Measurements from ENCODE around the gene NNAT.

NNAT gene

GRCh38 chr20:37565134-37565811 is 44.2 kb downstream of the NNAT start:
- DNase-seq (ENCODE audit: low read depth, low spot score): no peak
- Histone ChIP-seq H3K4me3 (ENCODE audit: insufficient read length, low read depth) (no peak overlapping the region), H3K4me1 (ENCODE audit: insufficient read depth, insufficient read length) (peaks cover 9% of the 10 kb centered on the region), H3K36me3 (ENCODE audit: insufficient read depth, insufficient read length, low read length) (no peaks in the 10 kb centered on the region), H3K27me3 (ENCODE audit: insufficient read depth, insufficient read length) (peaks cover 5% of the 10 kb centered on the region), H3K9ac (ENCODE audit: insufficient read length, low read depth) (no peak overlapping the region), H3K9me3 (ENCODE audit: insufficient read depth, low read length) (no peaks in the 10 kb centered on the region)
- no peak for TF ChIP-seq YY1 (IDR thresholded peaks at IDR 0.05; ENCODE audit: insufficient read depth, insufficient read length)

GRCh38 chr20:37566590-37567330 is 45.7 kb downstream of the NNAT start:
- Histone ChIP-seq H3K9me3 (ENCODE audit: insufficient read depth, low read length) (no peaks in the 10 kb centered on the region), H3K36me3 (ENCODE audit: insufficient read depth, insufficient read length, low read length) (no peaks in the 10 kb centered on the region), H3K4me1 (ENCODE audit: insufficient read depth, insufficient read length) (peaks cover 9% of the 10 kb centered on the region), H3K4me3 (ENCODE audit: insufficient read length, low read depth) (no peak overlapping the region), H3K27me3 (ENCODE audit: insufficient read depth, insufficient read length) (peaks cover 5% of the 10 kb centered on the region), H3K9ac (ENCODE audit: insufficient read length, low read depth) (no peak overlapping the region)
- no peak for DNase-seq (ENCODE audit: low read depth, low spot score)
- TF ChIP-seq YY1 (IDR thresholded peaks at IDR 0.05; ENCODE audit: insufficient read depth, insufficient read length): no peak
- TF ChIP-seq ZNF274 (IDR thresholded peaks at IDR 0.05; ENCODE audit: low read depth, low read length): no peak
- TF ChIP-seq SUZ12 (IDR thresholded peaks at IDR 0.05; ENCODE audit: extremely low read depth, insufficient read depth, insufficient read length): no peak

DNA sequence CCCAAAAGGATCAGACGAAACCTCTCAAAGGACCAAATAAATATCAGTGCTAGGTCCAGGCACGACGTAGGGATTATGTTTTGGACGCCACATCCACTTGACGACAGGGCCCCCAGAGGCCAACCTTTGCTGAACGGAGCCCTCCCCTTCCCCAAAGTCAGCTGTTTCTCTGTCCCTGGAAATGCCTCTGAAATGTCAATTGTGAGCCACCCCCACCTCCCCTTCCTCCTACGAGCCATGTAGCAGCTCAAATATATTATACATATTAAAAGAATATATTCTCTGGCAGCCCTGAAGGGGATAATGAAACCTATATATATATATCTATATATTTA is 46.2 kb downstream of the NNAT start:
- TF ChIP-seq ZNF274 (IDR thresholded peaks at IDR 0.05; ENCODE audit: low read depth, low read length) (no peak), YY1 (IDR thresholded peaks at IDR 0.05; ENCODE audit: insufficient read depth, insufficient read length) (no peak), SUZ12 (IDR thresholded peaks at IDR 0.05; ENCODE audit: extremely low read depth, insufficient read depth, insufficient read length) (no peak)
- peaks cover 5% of the 10 kb centered on the region for H3K27me3 ChIP-seq (ENCODE audit: insufficient read depth, insufficient read length)
- H3K9me3 ChIP-seq (ENCODE audit: insufficient read depth, low read length): no peaks in the 10 kb centered on the region
- no peak overlapping the region for H3K4me3 ChIP-seq (ENCODE audit: insufficient read length, low read depth)
- no peak for DNase-seq (ENCODE audit: low read depth, low spot score)
- peaks cover 9% of the 10 kb centered on the region for H3K4me1 ChIP-seq (ENCODE audit: insufficient read depth, insufficient read length)
- H3K9ac ChIP-seq (ENCODE audit: insufficient read length, low read depth): no peak overlapping the region
- no peaks in the 10 kb centered on the region for H3K36me3 ChIP-seq (ENCODE audit: insufficient read depth, insufficient read length, low read length)

DNA sequence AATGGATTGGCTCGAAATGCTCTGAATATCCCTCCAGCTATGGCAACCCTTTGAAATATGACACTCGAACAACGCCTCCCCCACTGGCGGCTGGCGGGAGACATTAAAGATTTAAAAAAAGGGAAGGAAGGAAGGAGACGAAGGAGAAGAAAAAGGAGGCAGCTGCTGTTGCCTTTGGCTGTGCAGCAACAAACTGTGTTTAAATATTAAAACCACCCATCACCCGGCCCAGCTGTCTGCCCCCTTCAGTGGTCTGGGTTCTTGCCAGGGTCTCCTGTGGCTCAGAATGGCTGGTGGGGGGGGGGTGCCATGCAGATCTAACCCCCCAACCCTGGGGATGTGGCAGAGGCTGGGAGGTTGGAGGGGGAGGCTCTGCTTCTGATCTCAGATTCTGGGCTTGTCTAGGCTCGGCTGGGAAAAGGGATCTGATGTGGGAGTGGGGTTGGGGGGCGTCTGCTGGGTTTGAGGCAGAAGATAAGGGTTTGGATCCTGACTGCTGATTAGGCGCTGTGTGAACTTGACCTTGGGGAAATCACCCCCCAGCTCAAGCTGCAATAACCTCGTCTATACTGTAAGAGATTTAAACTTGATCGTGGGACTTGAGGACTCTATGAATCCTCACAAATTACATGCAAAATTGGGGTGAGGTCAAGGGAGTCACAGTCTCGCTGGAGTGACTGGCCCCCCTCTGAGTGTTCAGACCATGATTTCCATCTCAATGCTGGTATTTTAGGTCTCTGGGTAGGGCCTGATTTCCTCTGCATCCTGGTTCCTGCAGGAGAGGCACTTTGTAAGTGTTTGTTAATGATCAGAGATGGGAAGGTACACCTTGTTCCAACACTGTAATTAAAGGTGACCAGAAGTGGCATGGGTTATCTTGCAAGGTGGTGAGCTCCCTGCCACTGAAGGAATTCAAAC is 46.9 kb downstream of the NNAT start:
- Histone ChIP-seq H3K9ac (ENCODE audit: insufficient read length, low read depth) (peak overlapping the region; percentile 43), H3K27me3 (ENCODE audit: insufficient read depth, insufficient read length) (peaks cover 5% of the 10 kb centered on the region), H3K4me1 (ENCODE audit: insufficient read depth, insufficient read length) (peaks cover 9% of the 10 kb centered on the region), H3K4me3 (ENCODE audit: insufficient read length, low read depth) (peak overlapping the region; percentile 23), H3K36me3 (ENCODE audit: insufficient read depth, insufficient read length, low read length) (no peaks in the 10 kb centered on the region), H3K9me3 (ENCODE audit: insufficient read depth, low read length) (no peaks in the 10 kb centered on the region)
- peak; percentile 55 for DNase-seq (ENCODE audit: low read depth, low spot score)
- TF ChIP-seq ZNF274 (IDR thresholded peaks at IDR 0.05; ENCODE audit: low read depth, low read length): 0 out of 2 replicates have a peak, but pooled peaks have one; percentile 30
- no peak for TF ChIP-seq YY1 (IDR thresholded peaks at IDR 0.05; ENCODE audit: insufficient read depth, insufficient read length)
- no peak for TF ChIP-seq SUZ12 (IDR thresholded peaks at IDR 0.05; ENCODE audit: extremely low read depth, insufficient read depth, insufficient read length)

- Histone ChIP-seq H3K4me3 (ENCODE audit: insufficient read length, low read depth) (no peak overlapping the region), H3K9ac (ENCODE audit: insufficient read length, low read depth) (no peak overlapping the region), H3K4me1 (ENCODE audit: insufficient read depth, insufficient read length) (peaks cover 2% of the 10 kb centered on the region), H3K9me3 (ENCODE audit: insufficient read depth, low read length) (no peaks in the 10 kb centered on the region), H3K36me3 (ENCODE audit: insufficient read depth, insufficient read length, low read length) (no peaks in the 10 kb centered on the region), H3K27me3 (ENCODE audit: insufficient read depth, insufficient read length) (peaks cover 3% of the 10 kb centered on the region)
- DNase-seq (ENCODE audit: low read depth, low spot score): no peak
- no peak for TF ChIP-seq YY1 (IDR thresholded peaks at IDR 0.05; ENCODE audit: insufficient read depth, insufficient read length)
- TF ChIP-seq ZNF274 (IDR thresholded peaks at IDR 0.05; ENCODE audit: low read depth, low read length): no peak
- TF ChIP-seq SUZ12 (IDR thresholded peaks at IDR 0.05; ENCODE audit: extremely low read depth, insufficient read depth, insufficient read length): no peak
Observed at GRCh38 chr20:37570419-37570818, 49.4 kb downstream of the NNAT start.

DNA sequence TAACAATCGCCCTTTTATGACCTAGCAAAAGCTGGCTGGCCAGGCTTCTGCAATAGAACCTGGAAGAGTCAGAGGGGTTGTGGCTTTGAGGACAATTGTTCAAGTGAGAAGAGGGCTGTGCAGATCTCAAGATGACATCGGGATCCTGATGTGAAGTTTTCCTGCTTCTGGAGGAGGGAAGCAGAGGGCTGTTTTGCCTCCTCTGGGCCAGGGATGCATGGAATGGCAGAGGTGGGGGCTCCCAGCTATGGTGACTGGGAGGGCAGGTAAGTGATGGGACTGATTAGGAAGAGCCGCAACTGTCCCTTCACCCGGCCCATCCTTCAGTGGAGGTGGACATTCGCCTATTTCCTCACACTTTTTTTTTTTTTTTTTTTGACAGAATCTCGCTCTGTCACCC is 50.0 kb downstream of the NNAT start:
- Histone ChIP-seq H3K9ac (ENCODE audit: insufficient read length, low read depth) (no peak overlapping the region), H3K4me3 (ENCODE audit: insufficient read length, low read depth) (no peak overlapping the region), H3K36me3 (ENCODE audit: insufficient read depth, insufficient read length, low read length) (no peaks in the 10 kb centered on the region), H3K9me3 (ENCODE audit: insufficient read depth, low read length) (no peaks in the 10 kb centered on the region), H3K27me3 (ENCODE audit: insufficient read depth, insufficient read length) (peaks cover 3% of the 10 kb centered on the region), H3K4me1 (ENCODE audit: insufficient read depth, insufficient read length) (no peaks in the 10 kb centered on the region)
- no peak for DNase-seq (ENCODE audit: low read depth, low spot score)
- no peak for TF ChIP-seq YY1 (IDR thresholded peaks at IDR 0.05; ENCODE audit: insufficient read depth, insufficient read length)
- TF ChIP-seq ZNF274 (IDR thresholded peaks at IDR 0.05; ENCODE audit: low read depth, low read length): no peak
- TF ChIP-seq SUZ12 (IDR thresholded peaks at IDR 0.05; ENCODE audit: extremely low read depth, insufficient read depth, insufficient read length): no peak

All from NT2/D1 (cell line).